Left ventricle myocardium inferior (tissue), 1 donor: ENCODE measurements around the gene CFHR3. TPM values are rescaled to one million over a fixed set of nuclear protein-coding genes. Genes with fewer than 3 reads are reported as not detected.
"Not testable (repeated sequence)": the region's sequence is repeated elsewhere in the genome, so short reads cannot be mapped to it uniquely, and the experiment has no call there.

Experiments
- DNase-seq: peaks from one replicate; pipeline ENCODE4 v3.0.0-alpha.2; 2020
- H3K27ac ChIP-seq: fragments of 200-600 bp; replicated peaks from 2 replicates; pipeline ENCODE4 v1.8.0; 2021
- H3K27me3 ChIP-seq: fragments of 200-600 bp; 2 replicates; pipeline ENCODE4 v1.8.0; 2021; ENCODE audit warnings: low read depth
- H3K36me3 ChIP-seq: fragments of 200-600 bp; 2 replicates; pipeline ENCODE4 v1.8.0; 2021
- H3K4me1 ChIP-seq: fragments of 200-600 bp; 2 replicates; pipeline ENCODE4 v1.8.0; 2021
- H3K4me3 ChIP-seq: fragments of 200-600 bp; 2 replicates; pipeline ENCODE4 v1.8.0; 2021; ENCODE audit warnings: mild to moderate bottlenecking, moderate library complexity
- H3K9me3 ChIP-seq: fragments of 200-600 bp; replicated peaks from 2 replicates; pipeline ENCODE4 v1.8.0; 2021
- intact Hi-C: fragments of 100-400 bp; cut with micrococcal nuclease; formaldehyde crosslinking; loops from one replicate; pipeline ENCODE4 v1.11.0; 2022
- total RNA-seq: library from RNA; stranded (reverse); fragmentation: NEBNext Ultra II Directional; extraction: Animal tissue kit (Norgen Biotek cat#: 25700); gene quantifications from one replicate; pipeline ENCODE4 v1.2.1, GENCODE V29; 2021
- TF ChIP-seq, protein P1 (sequence below): fragments of 200-600 bp; IDR thresholded peaks from 2 replicates; pipeline ENCODE4 v1.8.0; 2021; ENCODE audit warnings: antibody characterized with exemption, mild to moderate bottlenecking, borderline replicate concordance
- donor health status: DM: no; HTN: yes; CAD: no; lungs with severe emphysema.

CFHR3 gene
- total RNA-seq, 1 donor from 2014 or later, result not detected

DNA sequence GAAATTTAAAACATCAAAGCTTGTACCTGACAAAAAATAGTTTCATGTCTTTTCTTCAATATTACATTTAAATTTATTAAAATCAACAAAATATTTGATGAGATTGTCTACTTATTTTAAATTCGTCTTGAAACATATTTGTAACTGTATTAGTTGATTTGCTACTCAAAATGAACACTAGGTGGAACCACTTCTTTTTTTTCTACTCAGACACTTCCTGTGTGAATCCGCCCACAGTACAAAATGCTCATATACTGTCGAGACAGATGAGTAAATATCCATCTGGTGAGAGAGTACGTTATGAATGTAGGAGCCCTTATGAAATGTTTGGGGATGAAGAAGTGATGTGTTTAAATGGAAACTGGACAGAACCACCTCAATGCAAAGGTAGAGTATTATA lies 53.2 kb downstream of the CFHR3 start:
- H3K4me3 ChIP-seq, H3K27ac ChIP-seq, H3K4me1 ChIP-seq, H3K36me3 ChIP-seq, DNase-seq, H3K9me3 ChIP-seq, intact Hi-C loops, H3K27me3 ChIP-seq: not testable (repeated sequence)
- TF ChIP-seq, protein P1, sequence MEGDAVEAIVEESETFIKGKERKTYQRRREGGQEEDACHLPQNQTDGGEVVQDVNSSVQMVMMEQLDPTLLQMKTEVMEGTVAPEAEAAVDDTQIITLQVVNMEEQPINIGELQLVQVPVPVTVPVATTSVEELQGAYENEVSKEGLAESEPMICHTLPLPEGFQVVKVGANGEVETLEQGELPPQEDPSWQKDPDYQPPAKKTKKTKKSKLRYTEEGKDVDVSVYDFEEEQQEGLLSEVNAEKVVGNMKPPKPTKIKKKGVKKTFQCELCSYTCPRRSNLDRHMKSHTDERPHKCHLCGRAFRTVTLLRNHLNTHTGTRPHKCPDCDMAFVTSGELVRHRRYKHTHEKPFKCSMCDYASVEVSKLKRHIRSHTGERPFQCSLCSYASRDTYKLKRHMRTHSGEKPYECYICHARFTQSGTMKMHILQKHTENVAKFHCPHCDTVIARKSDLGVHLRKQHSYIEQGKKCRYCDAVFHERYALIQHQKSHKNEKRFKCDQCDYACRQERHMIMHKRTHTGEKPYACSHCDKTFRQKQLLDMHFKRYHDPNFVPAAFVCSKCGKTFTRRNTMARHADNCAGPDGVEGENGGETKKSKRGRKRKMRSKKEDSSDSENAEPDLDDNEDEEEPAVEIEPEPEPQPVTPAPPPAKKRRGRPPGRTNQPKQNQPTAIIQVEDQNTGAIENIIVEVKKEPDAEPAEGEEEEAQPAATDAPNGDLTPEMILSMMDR, result peak; percentile 42

Other genes starting within 250 kb of the CFHR3 start
- 0.60 TPM for gene KCNT2, start 166.4 kb upstream of the CFHR3 start, total RNA-seq
- 36.4 TPM for gene CFH, start 122.8 kb upstream of the CFHR3 start, total RNA-seq
- not detected for gene CFHR1, start 44.9 kb downstream of the CFHR3 start, total RNA-seq
- gene CFHR4, start 113.2 kb downstream of the CFHR3 start, total RNA-seq, result not detected
- not detected for gene CFHR2, start 168.9 kb downstream of the CFHR3 start, total RNA-seq
- not detected for gene CFHR5, start 202.7 kb downstream of the CFHR3 start, total RNA-seq